ENCODE measurements around the gene MYMK. TPM values are rescaled to one million over a fixed set of nuclear protein-coding genes. Genes with fewer than 3 reads are reported as not detected.

Gene MYMK
- total and polyA plus RNA-seq, 2 experiments from 2014 or later = not detected

- Histone ChIP-seq H3K9me2 (ENCODE audit: insufficient read depth) (no peaks in the 10 kb centered on the region), H4K20me1 (replicated peaks; ENCODE audit: insufficient read depth) (no peaks in the 10 kb centered on the region), H3K36me3 (ENCODE audit: insufficient read depth) (no peaks in the 10 kb centered on the region), H3K27me3 (ENCODE audit: insufficient read depth) (no peaks in the 10 kb centered on the region), H3K79me2 (replicated peaks; ENCODE audit: insufficient read depth) (no peaks in the 10 kb centered on the region), H3K4me1 (ENCODE audit: insufficient read depth) (no peaks in the 10 kb centered on the region), H3K27ac (ENCODE audit: low read depth) (no peak overlapping the region), H2AFZ (no peak overlapping the region), H3K4me3 (no peak overlapping the region), H3K4me2 (no peak overlapping the region), H3F3A (replicated peaks; ENCODE audit: low read depth) (no peaks in the 10 kb centered on the region; the same call in 1 of the 2 replicates)
- no peaks in the 10 kb centered on the region for H3K4me1 Mint-ChIP-seq
- ATAC-seq = no peak
- H3K27me3 Mint-ChIP-seq (ENCODE audit: insufficient read depth, low read depth, poor library complexity) = peaks cover 7% of the 10 kb centered on the region
- H3K36me3 Mint-ChIP-seq (ENCODE audit: low read depth) = no peaks in the 10 kb centered on the region; the same call in 2 of the 3 replicates
- H3K27ac Mint-ChIP-seq = no peak overlapping the region
- H3K4me3 Mint-ChIP-seq = no peak overlapping the region
- TF ChIP-seq ZNF331 (CRISPR knock-in tag; IDR thresholded peaks at IDR 0.05; ENCODE audit: low read depth) (no peak), REST (IDR thresholded peaks at IDR 0.05; ENCODE audit: unreplicated experiment) (no peak), STAT1 (IDR thresholded peaks at IDR 0.05; ENCODE audit: unreplicated experiment) (no peak), ZNF114 (CRISPR knock-in tag; IDR thresholded peaks at IDR 0.05) (no peak), JUNB (IDR thresholded peaks at IDR 0.05; ENCODE audit: unreplicated experiment) (no peak), EZH2 (IDR thresholded peaks at IDR 0.05; ENCODE audit: low read depth, unreplicated experiment) (no peak), POLR2AphosphoS5 (IDR thresholded peaks at IDR 0.05; ENCODE audit: low read depth) (no peak)
- TF ChIP-seq, protein P1, sequence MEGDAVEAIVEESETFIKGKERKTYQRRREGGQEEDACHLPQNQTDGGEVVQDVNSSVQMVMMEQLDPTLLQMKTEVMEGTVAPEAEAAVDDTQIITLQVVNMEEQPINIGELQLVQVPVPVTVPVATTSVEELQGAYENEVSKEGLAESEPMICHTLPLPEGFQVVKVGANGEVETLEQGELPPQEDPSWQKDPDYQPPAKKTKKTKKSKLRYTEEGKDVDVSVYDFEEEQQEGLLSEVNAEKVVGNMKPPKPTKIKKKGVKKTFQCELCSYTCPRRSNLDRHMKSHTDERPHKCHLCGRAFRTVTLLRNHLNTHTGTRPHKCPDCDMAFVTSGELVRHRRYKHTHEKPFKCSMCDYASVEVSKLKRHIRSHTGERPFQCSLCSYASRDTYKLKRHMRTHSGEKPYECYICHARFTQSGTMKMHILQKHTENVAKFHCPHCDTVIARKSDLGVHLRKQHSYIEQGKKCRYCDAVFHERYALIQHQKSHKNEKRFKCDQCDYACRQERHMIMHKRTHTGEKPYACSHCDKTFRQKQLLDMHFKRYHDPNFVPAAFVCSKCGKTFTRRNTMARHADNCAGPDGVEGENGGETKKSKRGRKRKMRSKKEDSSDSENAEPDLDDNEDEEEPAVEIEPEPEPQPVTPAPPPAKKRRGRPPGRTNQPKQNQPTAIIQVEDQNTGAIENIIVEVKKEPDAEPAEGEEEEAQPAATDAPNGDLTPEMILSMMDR (conservative IDR thresholded peaks at IDR 0.05; ENCODE audit: low read depth in 2 of 2) = no peak
- TF ChIP-seq, protein P2, sequence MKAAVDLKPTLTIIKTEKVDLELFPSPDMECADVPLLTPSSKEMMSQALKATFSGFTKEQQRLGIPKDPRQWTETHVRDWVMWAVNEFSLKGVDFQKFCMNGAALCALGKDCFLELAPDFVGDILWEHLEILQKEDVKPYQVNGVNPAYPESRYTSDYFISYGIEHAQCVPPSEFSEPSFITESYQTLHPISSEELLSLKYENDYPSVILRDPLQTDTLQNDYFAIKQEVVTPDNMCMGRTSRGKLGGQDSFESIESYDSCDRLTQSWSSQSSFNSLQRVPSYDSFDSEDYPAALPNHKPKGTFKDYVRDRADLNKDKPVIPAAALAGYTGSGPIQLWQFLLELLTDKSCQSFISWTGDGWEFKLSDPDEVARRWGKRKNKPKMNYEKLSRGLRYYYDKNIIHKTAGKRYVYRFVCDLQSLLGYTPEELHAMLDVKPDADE (IDR thresholded peaks at IDR 0.05) = no peak
- no peak for DNase-seq (ENCODE audit: low spot score)
- no peaks in the 10 kb centered on the region for H3K9me3 Mint-ChIP-seq
Measured at GRCh38 chr9:133491656-133491925, 33.2 kb downstream of the MYMK start.

Data from GM23338 (cell line).